ENCODE results near the gene VPS9D1. TPM values are rescaled to one million over a fixed set of nuclear protein-coding genes. Genes with fewer than 3 reads are reported as not detected.
A peak's percentile ranks its signal among the peaks of the same experiment; 100 is the strongest.
"Not testable (repeated sequence)": the region's sequence is repeated elsewhere in the genome, so short reads cannot be mapped to it uniquely, and the experiment has no call there.

VPS9D1 gene
- polyA plus RNA-seq, 12 donors, result 7.0 to 16.5 (median 9.4) TPM; not detected in 1

- DNase-seq, result no peak
Measured at GRCh38 chr16:89695086-89695874, 25.4 kb downstream of the VPS9D1 start.

GRCh38 chr16:89694784-89695085 lies 26.0 kb downstream of the VPS9D1 start:
- not testable (repeated sequence) for DNase-seq

- DNase-seq, result no peak
Measured at GRCh38 chr16:89693931-89694783, 26.5 kb downstream of the VPS9D1 start.

GRCh38 chr16:89693289-89693731 lies 27.4 kb downstream of the VPS9D1 start:
- DNase-seq, result no peak

- no peak for DNase-seq
Measured at GRCh38 chr16:89691986-89692569, 28.6 kb downstream of the VPS9D1 start.

- no peak for DNase-seq
Measured at GRCh38 chr16:89691231-89691985, 29.3 kb downstream of the VPS9D1 start.

- no peak for DNase-seq
Measured at GRCh38 chr16:89690392-89690901, 30.3 kb downstream of the VPS9D1 start.

- DNase-seq, result not testable (repeated sequence)
Measured at GRCh38 chr16:89689621-89690020, 31.1 kb downstream of the VPS9D1 start.

- DNase-seq, result no peak
Measured at GRCh38 chr16:89689142-89689541, 31.6 kb downstream of the VPS9D1 start.

- DNase-seq, result no peak
Measured at GRCh38 chr16:89688395-89688794, 32.3 kb downstream of the VPS9D1 start.

GRCh38 chr16:89687092-89687940 lies 33.4 kb downstream of the VPS9D1 start:
- DNase-seq, result no peak

GRCh38 chr16:89686520-89687091 lies 34.1 kb downstream of the VPS9D1 start, which contains the start of gene CDK10:
Gene CDK10, plus strand, starts transcription at chr16:89686689. Its CDS starts 22 bp downstream, at chr16:89686711.
- DNase-seq, result peak; percentile 92

- DNase-seq, result no peak
Measured at GRCh38 chr16:89685916-89686315, 34.8 kb downstream of the VPS9D1 start.

GRCh38 chr16:89678258-89678657 lies 42.4 kb downstream of the VPS9D1 start:
- no peak for DNase-seq

- DNase-seq, result no peak
Measured at GRCh38 chr16:89672177-89672941, 48.3 kb downstream of the VPS9D1 start.

GRCh38 chr16:89671565-89671964 lies 49.1 kb downstream of the VPS9D1 start:
- DNase-seq, result not testable (repeated sequence)

- no peak for DNase-seq
Measured at GRCh38 chr16:89670496-89671431, 49.9 kb downstream of the VPS9D1 start.

GRCh38 chr16:89669755-89670154 lies 50.9 kb downstream of the VPS9D1 start:
- DNase-seq, result no peak

All from muscle of arm (tissue), 12 donors.